IMR-90 (cell line): ENCODE results near the gene MMP2. TPM values are rescaled to one million over a fixed set of nuclear protein-coding genes. Genes with fewer than 3 reads are reported as not detected.

Experiments used
- ATAC-seq: fragments of 200-7000 bp; cut with Tn5 transposase; 2 replicates; pipeline ENCODE4 v1.9.1; 2020; ENCODE audit warnings: low read depth, mild to moderate bottlenecking, moderate library complexity
- BruUV-seq: library from RNA; stranded (reverse); fragments of 400-500 nt; replicated peaks from 2 replicates; lab custom pipeline; 2021; lab: Mats Ljungman, UMichigan
- CTCF ChIA-PET: fragments of 300-600 bp; formaldehyde crosslinking; extraction: SDS; loops from one replicate; lab custom pipeline; 2021; ENCODE audit warnings: antibody characterized with exemption; lab: Yijun Ruan, JAX
- POLR2A ChIA-PET: fragments of 300-600 bp; sonication (Branson Sonifier 250); formaldehyde crosslinking; loops from one replicate; lab custom pipeline; 2022; ENCODE audit warnings: antibody characterized with exemption; ENCODE audit not compliant: unreplicated experiment; lab: Charles Lee
- DNase-seq: peaks from one replicate; pipeline ENCODE4 v3.0.0; 2013
- H2AFZ ChIP-seq: replicated peaks from 2 replicates; pipeline ENCODE3; 2013; ENCODE audit warnings: low read length, mild to moderate bottlenecking; ENCODE audit not compliant: poor library complexity
- H2AK5ac ChIP-seq: 2 replicates; pipeline ENCODE4 v1.6.1; 2013; ENCODE audit warnings: low read depth, low read length, inconsistent platforms
- H2AK9ac ChIP-seq: replicated peaks from 2 replicates; pipeline ENCODE3; 2013; ENCODE audit warnings: mild to moderate bottlenecking, low read depth, low read length, moderate library complexity; ENCODE audit not compliant: poor library complexity
- H2BK120ac ChIP-seq: 2 replicates; pipeline ENCODE4 v1.6.1; 2013; ENCODE audit warnings: low read depth, low read length, inconsistent platforms
- H2BK15ac ChIP-seq: 3 replicates; pipeline ENCODE4 v1.6.1; 2013; ENCODE audit warnings: low read depth, low read length, inconsistent platforms
- H2BK20ac ChIP-seq: 2 replicates; pipeline ENCODE4 v1.6.1; 2013; ENCODE audit warnings: low read depth, mild to moderate bottlenecking, inconsistent platforms, low read length, moderate library complexity
- H2BK5ac ChIP-seq: 2 replicates; pipeline ENCODE4 v1.6.1; 2013; ENCODE audit warnings: mild to moderate bottlenecking, low read depth, low read length, inconsistent platforms; ENCODE audit not compliant: poor library complexity, severe bottlenecking
- H3K14ac ChIP-seq: replicated peaks from 2 replicates; pipeline ENCODE4 v1.6.1; 2013; ENCODE audit warnings: low read depth, low read length, inconsistent platforms
- H3K18ac ChIP-seq: 2 replicates; pipeline ENCODE4 v1.6.1; 2013; ENCODE audit warnings: low read depth, low read length, control low read depth
- H3K23ac ChIP-seq: 2 replicates; pipeline ENCODE4 v1.6.1; 2013; ENCODE audit warnings: low read depth, low read length, inconsistent platforms
- H3K27ac ChIP-seq: 2 replicates; pipeline ENCODE4 v1.5.1; 2013; ENCODE audit warnings: mild to moderate bottlenecking, control low read depth, low read length; ENCODE audit not compliant: insufficient read depth
- H3K27me3 ChIP-seq: 2 replicates; pipeline ENCODE4 v1.6.1; 2013; ENCODE audit warnings: low read length; ENCODE audit not compliant: control insufficient read depth, insufficient read depth
- H3K36me3 ChIP-seq: 2 replicates; pipeline ENCODE4 v1.6.1; 2013; ENCODE audit warnings: low read length, mixed read lengths; ENCODE audit not compliant: control insufficient read depth, insufficient read depth
- H3K4ac ChIP-seq: 2 replicates; pipeline ENCODE4 v1.6.1; 2013; ENCODE audit warnings: low read depth, low read length, inconsistent platforms
- H3K4me1 ChIP-seq: 2 replicates; pipeline ENCODE4 v1.6.1; 2013; ENCODE audit warnings: low read length, mixed read lengths; ENCODE audit not compliant: control insufficient read depth, insufficient read depth
- H3K4me2 ChIP-seq: 2 replicates; pipeline ENCODE4 v1.6.1; 2013; ENCODE audit warnings: low read depth, mild to moderate bottlenecking, control low read depth, low read length, moderate library complexity
- H3K4me3 ChIP-seq: 2 replicates; pipeline ENCODE4 v1.5.1; 2013; ENCODE audit warnings: low read depth, mild to moderate bottlenecking, control low read depth, low read length, moderate library complexity; ENCODE audit not compliant: insufficient read depth
- H3K56ac ChIP-seq: 2 replicates; pipeline ENCODE4 v1.6.1; 2013; ENCODE audit warnings: low read length, inconsistent platforms; ENCODE audit not compliant: insufficient read depth; ENCODE audit errors: extremely low read depth
- H3K79me1 ChIP-seq, 2 experiments: 2 replicates each; pipeline ENCODE4 v1.6.1; 2013; ENCODE audit warnings: low read length in 2 of 2, inconsistent platforms in 1 of 2, low read depth in 1 of 2
- H3K9ac ChIP-seq: 2 replicates; pipeline ENCODE4 v1.6.1; 2013; ENCODE audit warnings: low read depth, low read length, control low read depth
- H3K9me1 ChIP-seq: 2 replicates; pipeline ENCODE4 v1.6.1; 2013; ENCODE audit warnings: low read length, inconsistent platforms; ENCODE audit not compliant: insufficient read depth
- H3K9me3 ChIP-seq: 2 replicates; pipeline ENCODE4 v1.6.1; 2013; ENCODE audit warnings: low read length; ENCODE audit not compliant: control insufficient read depth, insufficient read depth
- H4K20me1 ChIP-seq: 2 replicates; pipeline ENCODE4 v1.6.1; 2013; ENCODE audit warnings: low read length, inconsistent platforms; ENCODE audit not compliant: insufficient read depth
- H4K5ac ChIP-seq: 2 replicates; pipeline ENCODE4 v1.6.1; 2013; ENCODE audit warnings: mild to moderate bottlenecking, low read depth, low read length, control low read depth
- H4K8ac ChIP-seq, 2 experiments: 2 replicates each; pipeline ENCODE4 v1.6.1; 2013; ENCODE audit warnings: low read depth in 2 of 2, low read length in 2 of 2, control low read depth in 1 of 2, inconsistent platforms in 1 of 2
- H4K91ac ChIP-seq: 2 replicates; pipeline ENCODE4 v1.6.1; 2013; ENCODE audit warnings: low read depth, low read length, inconsistent platforms; ENCODE audit not compliant: insufficient read depth
- BHLHE40 ChIP-seq: fragments of 150-350 bp; IDR thresholded peaks from 2 replicates; pipeline ENCODE4 v1.6.1; 2016; ENCODE audit warnings: mild to moderate bottlenecking, low read depth, low read length
- CEBPB ChIP-seq: IDR thresholded peaks from 2 replicates; pipeline ENCODE4 v1.6.1; 2012; ENCODE audit warnings: low read depth, low read length, improper control_type of control experiment
- CHD1 ChIP-seq: IDR thresholded peaks from 2 replicates; pipeline ENCODE4 v1.6.1; 2012; ENCODE audit warnings: low read depth, low read length, improper control_type of control experiment
- MAFK ChIP-seq: IDR thresholded peaks from 2 replicates; pipeline ENCODE4 v1.6.1; 2012; ENCODE audit warnings: low read depth, low read length, improper control_type of control experiment
- MAZ ChIP-seq: IDR thresholded peaks from 2 replicates; pipeline ENCODE4 v1.6.1; 2012; ENCODE audit warnings: low read depth, mild to moderate bottlenecking, low read length, improper control_type of control experiment, moderate library complexity, borderline replicate concordance
- MXI1 ChIP-seq: IDR thresholded peaks from 2 replicates; pipeline ENCODE4 v1.6.1; 2012; ENCODE audit warnings: low read depth, mild to moderate bottlenecking, low read length, moderate library complexity, borderline replicate concordance
- NFE2L2 ChIP-seq: fragments of 150-350 bp; IDR thresholded peaks from 2 replicates; pipeline ENCODE4 v1.6.1; 2016; ENCODE audit warnings: low read depth, mild to moderate bottlenecking, low read length
- RAD21 ChIP-seq: IDR thresholded peaks from 2 replicates; pipeline ENCODE4 v1.6.1; 2012; ENCODE audit warnings: low read length, improper control_type of control experiment
- RCOR1 ChIP-seq: IDR thresholded peaks from 2 replicates; pipeline ENCODE4 v1.6.1; 2012; ENCODE audit warnings: mild to moderate bottlenecking, low read length, improper control_type of control experiment; ENCODE audit not compliant: insufficient replicate concordance
- RFX5 ChIP-seq: IDR thresholded peaks from 2 replicates; pipeline ENCODE4 v1.8.0; 2012; ENCODE audit warnings: low read depth, mild to moderate bottlenecking, low read length, moderate library complexity
- SMC3 ChIP-seq: fragments of 150-350 bp; IDR thresholded peaks from 2 replicates; pipeline ENCODE4 v1.6.1; 2016; ENCODE audit warnings: low read depth, mild to moderate bottlenecking, antibody characterized with exemption, low read length, moderate library complexity
- WGBS, 2 experiments: methylation state at CpG; one replicate each; pipeline versions ENCODE4 v1.1.5 to v1.1.7; 2013; ENCODE audit warnings: missing lambda C conversion rate in 2 of 2; ENCODE audit not compliant: insufficient read length in 1 of 2; ENCODE audit errors: extremely low coverage in 2 of 2; 5-methylcytosine and 5-hydroxymethylcytosine counted together
- dilution Hi-C: fragments of 300-500 bp; cut with HindIII; formaldehyde crosslinking; loops from one replicate; pipeline ENCODE4 v1.14.3; 2018; ENCODE audit warnings: low sequenced_read_pairs; ENCODE audit not compliant: unreplicated experiment
- in situ Hi-C: fragments of 300-500 bp; cut with MboI; formaldehyde crosslinking; loops from 3 replicates; pipeline ENCODE4 v1.14.3; 2019; ENCODE audit warnings: low sequenced_read_pairs, inconsistent platforms, mixed read lengths
- intact Hi-C: fragments of 100-400 bp; cut with micrococcal nuclease; formaldehyde crosslinking; loops from 2 replicates; pipeline ENCODE4 v1.10.0; 2022
- polyA plus RNA-seq, 3 experiments: library from polyadenylated mRNA; depleted of rRNA; stranded (reverse); fragments of >200 nt; gene quantifications; 2 replicates each; pipeline ENCODE4 v1.2.3, GENCODE V29; 2012; ENCODE audit warnings: low replicate concordance in 1 of 3
- total RNA-seq: library from RNA; depleted of rRNA; stranded (reverse); fragments of >200 nt; gene quantifications from 2 replicates; pipeline ENCODE4 v1.2.3, GENCODE V29; 2012
- TF ChIP-seq, protein P1 (sequence below): fragments of 150-350 bp; IDR thresholded peaks from 2 replicates; pipeline ENCODE4 v1.6.1; 2016; ENCODE audit warnings: low read depth, mild to moderate bottlenecking, low read length, moderate library complexity, borderline replicate concordance
- TF ChIP-seq, protein P2 (sequence below): fragments of 150-350 bp; IDR thresholded peaks from 2 replicates; pipeline ENCODE4 v1.6.1; 2017; ENCODE audit warnings: mild to moderate bottlenecking, antibody characterized with exemption, low read length, low read depth
- TF ChIP-seq, protein P3 (sequence below): conservative IDR thresholded peaks from 2 replicates; pipeline ENCODE4 v1.5.1; 2012; ENCODE audit warnings: mild to moderate bottlenecking, low read depth, low read length, improper control_type of control experiment

The MMP2 gene
- total and polyA plus RNA-seq, 2 of the 4 experiments (the other 2 are of a cell fraction), result 240 to 574 TPM

DNA sequence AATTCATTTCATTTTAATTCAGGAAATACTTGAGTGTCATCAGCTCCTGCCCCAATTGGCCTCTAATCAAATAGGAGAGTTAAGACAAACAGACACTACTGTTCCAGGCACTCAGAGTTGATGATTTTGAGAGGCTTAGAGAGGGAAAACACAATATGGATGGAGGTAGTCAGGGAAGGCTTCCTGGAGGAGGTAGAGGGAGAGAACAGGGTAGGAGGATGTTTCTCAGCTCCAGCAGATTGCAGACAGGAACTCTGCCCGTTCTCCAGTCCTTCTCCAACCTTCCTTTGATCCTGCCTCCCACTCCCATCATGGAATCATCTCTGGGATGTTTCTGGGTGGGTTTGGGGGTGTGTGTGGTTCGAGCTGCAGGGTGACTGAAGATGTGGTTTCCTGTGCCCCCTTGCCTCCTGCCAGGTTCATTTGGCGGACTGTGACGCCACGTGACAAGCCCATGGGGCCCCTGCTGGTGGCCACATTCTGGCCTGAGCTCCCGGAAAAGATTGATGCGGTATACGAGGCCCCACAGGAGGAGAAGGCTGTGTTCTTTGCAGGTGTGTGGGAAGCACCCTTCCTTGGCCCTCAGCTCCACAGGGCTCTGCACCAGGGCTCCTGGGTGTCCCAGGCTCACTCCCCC lies 17.6 kb downstream of the MMP2 start:
- DNase-seq, result no peak
- Histone ChIP-seq H3K18ac (no peak overlapping the region), H3K56ac (no peak overlapping the region), H4K8ac (no peak overlapping the region), H3K9ac (no peak overlapping the region), H4K5ac (no peak overlapping the region), H2BK15ac (no peak overlapping the region), H4K91ac (no peak overlapping the region), H4K20me1 (peaks cover 3% of the 10 kb centered on the region; the same call in 1 of the 2 replicates), H2BK120ac (no peak overlapping the region), H2BK20ac (no peak overlapping the region), H2BK5ac (no peak overlapping the region), H3K4me3 (no peak overlapping the region), H3K79me1 (peaks cover 0 to 8% of the 10 kb centered on the region in 2 experiments; a peak in 1 of 4 replicates), H3K27ac (no peak overlapping the region), H3K14ac (no peak overlapping the region), H3K4me1 (peaks cover 26% of the 10 kb centered on the region), H2AFZ (no peak overlapping the region), H3K36me3 (peaks cover 61% of the 10 kb centered on the region), H2AK9ac (no peak overlapping the region), H3K27me3 (no peaks in the 10 kb centered on the region), H3K4me2 (no peak overlapping the region), H3K23ac (no peak overlapping the region), H3K4ac (no peak overlapping the region), H3K9me3 (no peaks in the 10 kb centered on the region), H3K9me1 (peaks cover 11% of the 10 kb centered on the region), H2AK5ac (no peak overlapping the region)
- intact Hi-C loops, result no loop called here
- no CpG with 5 or more reads among the region's 8 CpGs for WGBS, 2 experiments
- TF ChIP-seq MAZ, result no peak
- no peak for TF ChIP-seq SMC3
- TF ChIP-seq, protein P1, sequence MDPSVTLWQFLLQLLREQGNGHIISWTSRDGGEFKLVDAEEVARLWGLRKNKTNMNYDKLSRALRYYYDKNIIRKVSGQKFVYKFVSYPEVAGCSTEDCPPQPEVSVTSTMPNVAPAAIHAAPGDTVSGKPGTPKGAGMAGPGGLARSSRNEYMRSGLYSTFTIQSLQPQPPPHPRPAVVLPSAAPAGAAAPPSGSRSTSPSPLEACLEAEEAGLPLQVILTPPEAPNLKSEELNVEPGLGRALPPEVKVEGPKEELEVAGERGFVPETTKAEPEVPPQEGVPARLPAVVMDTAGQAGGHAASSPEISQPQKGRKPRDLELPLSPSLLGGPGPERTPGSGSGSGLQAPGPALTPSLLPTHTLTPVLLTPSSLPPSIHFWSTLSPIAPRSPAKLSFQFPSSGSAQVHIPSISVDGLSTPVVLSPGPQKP, result no peak
- TF ChIP-seq, protein P2, sequence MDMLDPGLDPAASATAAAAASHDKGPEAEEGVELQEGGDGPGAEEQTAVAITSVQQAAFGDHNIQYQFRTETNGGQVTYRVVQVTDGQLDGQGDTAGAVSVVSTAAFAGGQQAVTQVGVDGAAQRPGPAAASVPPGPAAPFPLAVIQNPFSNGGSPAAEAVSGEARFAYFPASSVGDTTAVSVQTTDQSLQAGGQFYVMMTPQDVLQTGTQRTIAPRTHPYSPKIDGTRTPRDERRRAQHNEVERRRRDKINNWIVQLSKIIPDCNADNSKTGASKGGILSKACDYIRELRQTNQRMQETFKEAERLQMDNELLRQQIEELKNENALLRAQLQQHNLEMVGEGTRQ, result no peak
- no peak for TF ChIP-seq RAD21
- no peak for TF ChIP-seq CEBPB
- TF ChIP-seq MXI1, result no peak
- no peak for TF ChIP-seq CHD1
- no peak for TF ChIP-seq RFX5
- TF ChIP-seq BHLHE40, result no peak
- no peak for TF ChIP-seq MAFK
- TF ChIP-seq, protein P3, sequence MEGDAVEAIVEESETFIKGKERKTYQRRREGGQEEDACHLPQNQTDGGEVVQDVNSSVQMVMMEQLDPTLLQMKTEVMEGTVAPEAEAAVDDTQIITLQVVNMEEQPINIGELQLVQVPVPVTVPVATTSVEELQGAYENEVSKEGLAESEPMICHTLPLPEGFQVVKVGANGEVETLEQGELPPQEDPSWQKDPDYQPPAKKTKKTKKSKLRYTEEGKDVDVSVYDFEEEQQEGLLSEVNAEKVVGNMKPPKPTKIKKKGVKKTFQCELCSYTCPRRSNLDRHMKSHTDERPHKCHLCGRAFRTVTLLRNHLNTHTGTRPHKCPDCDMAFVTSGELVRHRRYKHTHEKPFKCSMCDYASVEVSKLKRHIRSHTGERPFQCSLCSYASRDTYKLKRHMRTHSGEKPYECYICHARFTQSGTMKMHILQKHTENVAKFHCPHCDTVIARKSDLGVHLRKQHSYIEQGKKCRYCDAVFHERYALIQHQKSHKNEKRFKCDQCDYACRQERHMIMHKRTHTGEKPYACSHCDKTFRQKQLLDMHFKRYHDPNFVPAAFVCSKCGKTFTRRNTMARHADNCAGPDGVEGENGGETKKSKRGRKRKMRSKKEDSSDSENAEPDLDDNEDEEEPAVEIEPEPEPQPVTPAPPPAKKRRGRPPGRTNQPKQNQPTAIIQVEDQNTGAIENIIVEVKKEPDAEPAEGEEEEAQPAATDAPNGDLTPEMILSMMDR, result no peak
- TF ChIP-seq NFE2L2, result no peak
- TF ChIP-seq RCOR1, result no peak
- ChIA-PET CTCF (no interaction called here), POLR2A (no interaction called here)
- no TSS peak for BruUV-seq
- in situ Hi-C loops, result loop anchor here (25.0 kb wide), 1 partner anchor 866 kb away; no protein-coding TSS in a partner anchor
- dilution Hi-C loops, result no loop called here
- no peak for ATAC-seq
